HG03045 (cell line): ENCODE data around the gene CMBL.
"Not testable (repeated sequence)": the region's sequence is repeated elsewhere in the genome, so short reads cannot be mapped to it uniquely, and the experiment has no call there.

Experiments used
- ATAC-seq: cut with Tn5 transposase; IDR thresholded peaks from one replicate; pipeline ENCODE4 v1.9.1; 2021; ENCODE audit warnings: mild to moderate bottlenecking, moderate library complexity; ENCODE audit not compliant: unreplicated experiment

Gene CMBL

DNA sequence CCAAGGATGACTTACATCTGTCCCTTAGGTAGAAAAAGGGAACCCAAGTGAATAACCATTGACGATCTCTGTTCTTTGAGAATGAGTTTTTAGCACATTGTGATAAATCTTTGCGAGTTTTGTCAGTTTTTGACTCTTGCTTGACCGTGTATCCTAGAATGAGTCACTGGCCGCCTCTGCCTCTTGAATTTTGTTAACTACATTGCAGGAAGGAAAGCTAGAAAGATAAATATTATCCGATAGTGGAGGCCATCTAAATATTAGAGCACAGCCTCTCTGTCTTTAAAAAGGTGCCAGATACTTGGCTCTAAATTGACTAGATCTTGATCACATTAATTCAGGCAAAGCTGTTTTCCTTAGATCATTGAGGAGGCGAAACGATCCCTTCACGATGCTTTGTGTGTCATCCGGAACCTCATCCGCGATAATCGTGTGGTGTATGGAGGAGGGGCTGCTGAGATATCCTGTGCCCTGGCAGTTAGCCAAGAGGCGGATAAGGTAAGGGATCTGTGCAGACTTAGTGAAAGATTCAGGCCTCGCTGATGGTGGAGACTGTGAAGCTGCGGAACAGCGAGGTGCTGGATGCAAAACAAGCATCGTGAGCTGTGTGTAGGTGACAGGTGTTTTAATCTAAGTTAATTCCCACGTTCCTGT, 45.5 kb downstream of the CMBL start:
- no peak for ATAC-seq

DNA sequence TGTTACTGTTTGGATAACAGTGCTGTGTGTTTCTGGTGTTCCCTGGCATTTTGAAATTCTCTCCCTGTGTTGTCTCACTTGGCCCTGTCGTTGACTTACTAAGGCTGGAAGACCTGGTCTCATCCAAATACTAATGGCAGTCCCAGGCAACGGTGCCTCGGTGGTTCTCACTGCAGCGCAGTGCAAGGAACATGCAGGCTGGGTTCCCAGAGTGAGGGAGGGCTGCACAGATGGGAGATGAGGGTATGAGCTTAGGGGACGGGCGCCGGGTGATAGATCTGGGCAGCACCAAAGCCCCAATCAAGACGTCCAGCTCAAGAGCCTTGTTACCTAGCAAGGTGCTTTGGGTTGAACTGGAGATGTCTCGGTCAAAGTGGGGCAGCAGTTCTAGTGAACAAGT, 46.6 kb downstream of the CMBL start:
- no peak for ATAC-seq

DNA sequence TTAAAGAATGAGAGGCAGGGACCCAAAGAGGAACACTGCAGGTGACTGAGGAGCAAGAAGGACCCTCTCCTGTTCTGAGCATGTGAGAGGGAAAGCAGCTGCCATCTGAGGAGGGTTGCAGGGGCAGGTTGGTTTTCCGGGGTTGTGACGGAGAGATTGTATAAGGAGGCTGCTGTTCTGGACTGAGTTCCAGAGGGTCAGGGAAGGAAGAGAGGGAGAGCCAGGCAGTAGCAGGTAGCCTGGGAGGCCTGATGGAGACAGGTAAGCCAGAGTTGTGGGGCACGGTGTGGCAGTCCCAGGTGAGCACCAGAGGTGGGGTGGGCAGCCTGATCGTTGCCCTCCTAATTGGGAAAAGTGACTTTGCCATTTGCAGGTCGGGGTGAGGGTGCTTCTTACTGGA, 47.8 kb downstream of the CMBL start:
- no peak for ATAC-seq

DNA sequence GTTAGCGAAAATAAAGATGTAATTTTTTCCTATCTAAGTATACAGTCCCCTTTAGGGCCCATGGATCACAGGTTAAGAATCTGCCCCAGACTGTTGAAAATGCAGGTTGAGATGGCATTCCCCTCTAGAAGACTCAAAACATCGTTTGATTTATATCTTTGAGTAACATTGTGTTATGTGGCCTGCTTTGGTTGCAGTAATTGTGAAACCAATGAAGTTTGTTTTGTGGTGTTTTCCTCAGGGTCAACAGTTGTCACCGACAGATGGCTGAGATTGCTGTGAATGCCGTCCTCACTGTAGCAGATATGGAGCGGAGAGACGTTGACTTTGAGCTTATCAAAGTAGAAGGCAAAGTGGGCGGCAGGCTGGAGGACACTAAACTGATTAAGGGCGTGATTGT, 49.8 kb downstream of the CMBL start:
- no peak for ATAC-seq

DNA sequence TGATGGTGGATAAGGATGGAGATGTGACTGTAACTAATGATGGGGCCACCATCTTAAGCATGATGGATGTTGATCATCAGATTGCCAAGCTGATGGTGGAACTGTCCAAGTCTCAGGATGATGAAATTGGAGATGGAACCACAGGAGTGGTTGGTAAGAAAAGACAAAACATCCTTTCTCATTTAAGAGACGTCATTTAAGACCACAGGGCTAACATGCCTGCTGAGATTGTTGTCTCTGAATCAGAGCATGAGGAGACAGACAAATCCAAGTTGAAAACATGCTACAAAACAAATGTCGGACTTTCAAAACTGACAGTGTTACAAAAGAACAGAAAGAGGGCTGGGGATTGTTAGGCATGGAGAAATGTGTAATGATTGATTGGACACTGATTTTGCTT, 53.0 kb downstream of the CMBL start:
- no peak for ATAC-seq

DNA sequence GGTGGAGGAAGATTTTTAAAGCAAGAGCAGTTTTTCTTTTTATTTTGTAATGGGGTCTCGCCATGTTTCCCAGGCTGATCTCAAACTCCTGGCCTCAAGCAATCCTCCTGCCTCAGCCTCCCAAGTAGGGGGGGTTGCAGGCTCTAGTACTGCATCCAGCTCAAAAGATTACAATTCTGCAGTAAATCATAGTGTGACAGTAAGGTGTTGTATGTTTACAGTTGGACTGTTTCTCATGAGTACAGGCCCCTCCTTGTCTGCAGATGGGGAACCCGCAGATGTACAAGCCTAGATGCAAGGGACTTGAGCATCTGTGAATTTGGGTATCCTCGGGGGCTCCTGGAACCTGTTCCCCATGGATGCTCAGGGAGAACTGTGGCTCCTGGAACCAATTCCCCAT, 54.3 kb downstream of the CMBL start:
- no peak for ATAC-seq

DNA sequence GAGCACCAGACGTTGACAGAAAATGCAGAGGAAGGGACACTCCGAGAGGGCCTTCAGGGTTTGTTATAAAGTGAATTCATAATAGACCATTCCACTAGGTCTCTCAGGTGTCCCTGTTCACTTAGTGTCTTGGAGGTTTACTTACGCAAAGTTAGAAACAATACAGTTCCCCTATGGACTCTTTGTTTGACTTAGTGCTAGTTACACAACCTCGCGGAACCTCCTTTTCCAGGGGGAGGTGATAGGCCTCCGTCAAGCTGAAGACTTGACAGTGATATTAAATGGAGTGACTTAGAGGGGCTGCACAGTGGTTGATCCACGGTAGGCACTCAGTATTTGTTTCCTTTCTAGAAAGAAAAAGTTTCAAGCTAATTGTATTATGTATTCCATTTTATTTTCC, 56.3 kb downstream of the CMBL start:
- ATAC-seq, result no peak

DNA sequence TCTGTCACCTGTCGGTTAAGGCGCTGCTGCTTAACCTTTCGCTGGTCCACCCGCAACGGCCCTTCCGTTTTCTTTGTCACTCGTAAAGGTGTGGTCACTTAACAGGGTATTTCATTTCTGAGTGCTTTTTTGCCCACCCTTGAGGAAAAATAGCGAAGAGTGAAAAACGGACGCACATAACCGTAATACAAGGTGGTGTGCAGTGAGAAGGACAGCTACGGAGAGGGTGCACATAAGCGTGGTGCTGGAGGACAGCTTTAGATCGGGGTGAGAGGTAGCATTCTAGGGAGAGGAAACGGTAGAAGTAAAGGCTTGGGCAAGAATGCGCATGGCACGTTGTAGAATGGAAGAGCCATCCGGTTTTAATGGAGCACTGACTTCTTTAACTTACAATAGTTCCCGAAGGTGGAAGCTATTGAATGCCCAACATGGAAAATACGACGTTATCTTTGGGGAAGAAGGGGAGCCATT, 56.9 kb downstream of the CMBL start:
- ATAC-seq, result no peak

DNA sequence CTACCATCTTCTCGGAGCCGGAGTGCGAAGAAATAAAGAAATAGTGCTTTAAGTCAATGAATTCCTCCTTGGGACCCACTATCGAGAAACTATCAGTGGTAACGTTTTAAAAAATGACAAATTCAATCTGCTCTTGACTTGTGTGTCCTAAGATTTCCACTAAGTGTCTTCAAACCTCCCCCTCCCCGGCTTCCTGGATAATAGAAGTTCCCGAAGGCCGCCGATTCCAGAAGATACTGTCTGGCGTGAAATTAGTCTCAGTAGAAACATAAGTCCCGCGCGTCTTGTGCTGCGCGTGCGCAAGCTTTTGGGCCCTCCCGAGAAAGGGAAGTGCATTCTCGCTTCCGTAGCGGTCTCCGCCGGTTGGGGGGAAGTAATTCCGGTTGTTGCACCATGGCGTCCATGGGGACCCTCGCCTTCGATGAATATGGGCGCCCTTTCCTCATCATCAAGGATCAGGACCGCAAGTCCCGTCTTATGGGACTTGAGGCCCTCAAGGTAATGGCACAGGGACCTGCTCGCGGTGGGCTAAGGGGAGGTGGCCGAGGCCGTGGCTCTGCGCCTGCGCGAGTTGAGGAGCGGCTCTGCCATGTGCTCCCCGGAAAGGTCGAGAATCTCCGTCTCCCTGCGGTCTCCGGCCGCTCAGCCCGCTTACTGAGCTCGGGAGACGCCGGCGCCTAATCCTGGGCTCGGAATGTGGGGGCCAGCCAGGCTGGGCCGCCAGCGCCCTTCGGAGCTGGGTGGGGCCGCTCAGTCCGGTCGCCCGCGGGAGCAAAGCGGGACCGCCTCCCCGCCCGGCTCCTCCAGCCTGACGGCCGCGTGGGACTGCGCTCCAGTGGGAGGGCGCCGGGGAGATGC, 57.5 kb downstream of the CMBL start, which contains the start of gene CCT5:
Gene CCT5, plus strand, starts transcription at position 333 of the 858 bp plus-strand sequence. Its CDS starts 61 bp downstream, at position 394.
- peak; percentile 83 for ATAC-seq

DNA sequence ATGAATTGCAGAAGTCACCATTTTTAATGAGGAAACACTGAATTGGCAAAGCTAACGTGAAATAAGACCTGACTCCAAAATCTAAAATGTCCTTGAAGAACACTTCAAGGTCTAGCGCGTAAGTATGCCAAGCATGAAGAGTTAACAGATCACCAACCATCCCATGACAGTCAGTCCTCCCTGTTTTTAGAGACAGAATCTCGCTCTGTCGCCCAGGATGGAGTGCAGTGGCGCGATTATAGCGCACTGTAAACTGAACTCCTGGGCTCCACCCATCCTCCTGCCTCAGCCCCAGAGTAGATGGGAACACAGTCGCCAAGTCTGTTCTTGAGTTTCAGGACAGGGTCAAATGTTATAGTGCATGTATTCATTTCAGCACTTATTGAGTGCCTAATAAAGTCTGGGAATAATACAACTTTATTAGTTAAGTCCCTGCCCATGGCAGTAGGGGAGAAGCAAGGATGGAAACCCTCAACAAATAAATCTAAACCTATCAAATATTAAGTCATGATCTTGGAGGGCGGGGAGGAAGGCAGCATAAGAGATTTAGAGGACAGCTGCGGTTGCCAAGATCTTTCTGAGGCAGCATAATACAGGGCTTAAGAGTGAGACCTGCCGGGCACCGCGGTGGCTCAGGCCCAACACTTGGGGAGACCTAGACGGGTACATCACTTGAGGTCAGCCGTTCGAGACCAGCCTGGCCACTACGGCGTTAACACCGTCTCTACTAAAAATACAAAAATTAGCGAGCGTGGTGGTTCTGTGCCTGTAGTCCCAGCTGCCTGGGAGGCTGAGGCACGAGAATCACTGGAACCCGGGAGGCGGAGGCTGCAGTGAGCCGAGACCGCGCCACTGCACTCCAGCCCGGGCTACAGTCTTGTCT, 59.1 kb downstream of the CMBL start:
- ATAC-seq, result peak; percentile 1

DNA sequence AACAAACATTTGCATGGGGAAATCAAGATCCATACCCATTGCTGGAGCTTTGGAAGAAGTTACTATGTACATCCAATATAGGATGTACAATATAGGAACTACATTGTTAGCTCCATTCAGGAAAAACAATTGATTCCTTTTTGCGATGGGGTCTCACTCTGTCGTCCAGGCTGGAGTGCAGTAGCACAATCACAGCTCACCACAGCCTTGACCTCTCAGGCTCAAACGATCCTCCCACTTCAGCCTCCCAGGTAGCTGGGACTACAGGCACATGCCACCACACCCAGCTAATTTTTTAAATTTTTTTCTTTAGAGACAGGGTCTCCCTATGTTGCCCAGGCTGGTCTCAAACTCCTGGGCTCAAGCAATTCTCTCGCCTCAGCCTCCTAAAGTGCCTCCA, 60.5 kb downstream of the CMBL start:
- ATAC-seq, result not testable (repeated sequence)

DNA sequence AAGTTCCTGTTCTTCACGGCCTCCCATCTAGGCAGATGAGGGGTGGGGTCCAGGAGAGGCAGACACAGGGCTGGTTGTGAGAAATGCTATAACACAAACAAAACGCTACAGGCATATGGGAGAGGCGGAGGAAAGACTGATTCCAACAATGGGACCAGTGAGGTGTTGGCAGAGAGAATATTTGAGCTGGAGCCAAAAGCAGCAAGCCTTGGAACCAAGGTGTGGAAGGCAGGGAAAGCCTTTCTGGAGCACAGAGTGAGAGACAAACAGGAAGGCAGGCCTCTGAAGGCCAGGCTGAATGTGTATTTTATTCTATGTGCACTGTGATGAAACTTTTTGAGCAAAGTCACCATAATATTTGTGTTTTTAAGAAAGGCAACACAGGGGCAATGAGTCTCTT, 60.9 kb downstream of the CMBL start:
- ATAC-seq, result no peak

DNA sequence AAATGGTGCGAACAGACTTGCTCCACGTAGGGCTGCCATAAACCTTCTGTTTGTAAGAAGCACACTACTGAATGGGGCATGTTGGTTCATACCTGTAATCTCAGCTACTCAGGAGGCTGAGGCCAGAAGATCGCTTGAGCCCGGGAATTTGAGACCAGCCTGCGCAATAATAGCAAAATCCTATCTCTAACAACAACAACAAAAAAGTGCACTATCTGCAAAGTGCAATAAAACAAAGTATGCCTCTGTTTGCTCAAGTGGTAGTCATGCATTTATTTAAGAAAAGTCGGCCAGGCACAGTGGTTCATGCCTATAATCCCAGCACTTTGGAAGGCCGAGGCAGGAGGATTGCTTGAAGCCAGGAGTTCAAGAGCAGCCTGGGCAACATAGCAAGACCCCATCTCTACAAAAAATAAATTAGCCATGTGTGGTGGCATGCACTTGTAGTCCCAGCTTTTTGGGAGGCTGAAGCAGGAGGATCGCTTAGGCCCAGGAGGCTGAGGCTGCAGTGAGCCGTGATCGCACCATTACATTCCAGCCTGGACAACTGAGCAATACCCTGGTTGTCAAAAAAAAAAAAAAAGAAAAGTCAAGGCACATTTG, 63.3 kb downstream of the CMBL start:
- ATAC-seq, result no peak

DNA sequence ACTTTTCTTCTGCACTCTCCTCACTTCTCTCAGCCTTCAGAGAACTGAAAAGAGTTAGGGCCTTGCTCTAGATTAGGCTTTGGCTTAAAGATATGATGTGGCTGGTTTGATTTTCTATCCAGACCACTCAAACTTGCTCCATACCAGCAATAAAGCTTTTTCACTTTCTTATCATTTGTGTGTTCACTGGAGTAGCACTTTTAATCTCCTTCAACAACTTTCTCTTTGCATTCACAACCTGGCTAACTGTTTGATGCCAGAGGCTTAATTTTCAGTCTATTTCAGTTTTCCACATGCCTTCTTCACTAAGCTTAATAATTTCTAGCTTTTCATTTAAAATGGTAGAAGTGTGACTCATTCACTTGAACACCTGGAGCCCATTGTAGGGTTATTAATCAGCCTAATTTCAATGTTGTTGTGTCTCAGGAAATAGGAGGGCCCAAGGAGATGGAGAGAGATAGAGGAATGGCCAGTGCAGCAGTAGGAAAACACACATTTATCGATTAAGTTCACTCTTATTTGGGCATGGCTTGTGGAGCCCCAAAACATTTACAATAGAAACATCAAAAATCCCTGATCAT, 64.0 kb downstream of the CMBL start:
- no peak for ATAC-seq

DNA sequence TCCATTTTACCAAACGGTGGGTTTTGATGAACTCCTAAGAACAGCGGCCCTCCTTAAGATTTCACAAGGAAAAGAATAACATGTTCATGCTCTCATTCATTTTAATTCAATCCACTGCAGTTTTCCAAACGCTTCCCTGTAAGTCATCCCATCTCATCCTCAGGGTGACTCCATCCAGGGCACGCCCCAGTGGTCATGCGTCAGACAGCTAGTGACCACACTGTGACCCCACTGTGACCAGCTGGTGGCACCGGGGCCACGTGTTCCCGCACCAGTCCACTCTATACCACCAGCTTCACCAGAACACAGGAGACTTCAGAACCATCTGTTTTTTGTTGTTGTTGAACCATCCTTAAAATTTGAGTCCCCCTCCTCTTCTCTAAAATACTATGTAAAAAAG, 72.4 kb downstream of the CMBL start:
- no peak for ATAC-seq

DNA sequence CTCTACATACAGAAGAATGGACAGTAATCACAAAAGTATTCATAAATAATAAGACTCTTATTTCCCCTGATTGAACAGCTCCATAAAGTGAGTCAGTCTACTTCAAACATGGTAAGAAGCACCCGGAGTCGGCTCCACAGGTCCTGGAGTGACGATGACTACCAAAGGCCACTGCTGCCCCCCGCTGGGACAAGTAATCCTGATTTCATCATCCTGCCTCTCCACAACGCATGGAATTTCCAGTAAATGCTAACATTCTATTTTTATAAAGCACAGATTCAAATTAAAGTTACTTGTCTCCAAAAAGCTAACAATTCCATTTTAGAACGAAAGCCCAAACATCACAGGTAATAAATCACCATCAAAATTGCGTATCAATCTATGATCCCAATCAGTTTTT, 74.2 kb downstream of the CMBL start:
- no peak for ATAC-seq

DNA sequence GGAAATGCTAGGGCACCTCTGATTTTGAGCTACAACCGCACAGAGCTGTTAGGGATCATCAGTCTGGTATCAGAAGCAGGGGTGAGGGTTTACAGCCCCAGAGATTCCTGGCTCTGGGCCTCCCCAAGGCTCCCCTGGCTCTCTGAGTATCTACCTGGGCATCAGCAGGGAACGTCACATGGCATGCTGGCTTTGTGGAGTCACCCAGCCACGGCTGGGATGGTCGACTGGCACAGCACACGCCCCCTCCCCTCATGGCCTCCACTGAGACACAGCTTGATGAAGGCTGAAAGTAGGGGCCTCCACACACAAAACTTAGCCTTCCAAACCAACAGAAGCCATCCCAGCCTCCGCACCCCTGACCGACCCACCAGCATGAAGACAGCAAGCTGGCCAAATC, 74.7 kb downstream of the CMBL start:
- no peak for ATAC-seq

DNA sequence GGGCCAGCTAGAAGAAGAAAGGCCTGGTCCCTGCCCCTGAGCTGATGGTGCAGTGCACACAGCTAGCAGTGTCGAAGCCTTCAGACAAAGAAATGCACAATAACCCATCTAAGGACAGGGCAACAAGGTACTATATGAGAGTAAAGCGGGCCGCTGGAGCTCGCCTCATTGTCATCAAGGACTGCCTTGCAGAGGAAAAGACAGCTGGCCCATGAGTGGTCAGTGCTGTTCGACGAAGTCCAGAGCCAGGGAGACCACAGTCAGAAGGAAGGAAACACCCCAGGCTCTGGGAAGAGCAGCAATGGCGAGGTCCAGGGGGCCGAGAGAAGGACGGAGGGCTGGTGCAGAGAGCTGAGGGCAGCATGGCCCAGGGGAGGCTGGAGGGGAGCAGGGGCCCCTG, 75.3 kb downstream of the CMBL start:
- no peak for ATAC-seq

DNA sequence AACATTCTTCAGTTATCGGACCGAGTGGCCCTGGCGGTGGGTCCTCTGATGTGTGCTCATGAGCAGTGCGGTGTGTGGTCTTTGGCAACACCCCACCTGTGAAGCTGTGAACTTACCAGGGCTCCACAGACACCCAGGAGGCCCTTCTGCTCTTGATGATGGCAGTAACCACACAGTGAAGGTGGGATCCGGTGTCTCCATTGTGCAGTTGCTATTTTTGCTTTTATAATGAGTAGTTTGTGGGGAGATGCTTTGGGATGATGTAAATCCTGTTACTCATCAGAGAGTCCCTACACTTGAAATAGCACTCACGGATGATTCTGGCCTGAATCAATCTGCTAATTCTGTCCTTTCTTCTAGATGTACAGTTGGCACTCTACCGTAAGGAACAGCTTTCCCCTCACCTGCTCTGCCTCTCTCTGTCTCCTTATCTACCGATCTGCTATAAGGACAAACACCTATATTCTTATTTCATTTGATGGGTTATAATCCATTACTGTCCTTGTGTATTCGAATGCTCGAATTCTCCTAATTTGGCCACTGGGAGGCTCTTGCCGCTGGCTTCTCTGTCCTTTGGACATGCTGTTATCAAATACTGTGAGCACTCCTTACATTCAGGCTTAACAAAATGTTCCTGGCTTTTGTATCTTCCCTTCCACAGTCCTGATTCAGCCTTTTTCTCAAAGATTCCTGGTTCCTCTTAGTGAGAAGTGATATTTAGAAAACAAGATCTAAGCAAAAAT, 78.2 kb downstream of the CMBL start:
- no peak for ATAC-seq

DNA sequence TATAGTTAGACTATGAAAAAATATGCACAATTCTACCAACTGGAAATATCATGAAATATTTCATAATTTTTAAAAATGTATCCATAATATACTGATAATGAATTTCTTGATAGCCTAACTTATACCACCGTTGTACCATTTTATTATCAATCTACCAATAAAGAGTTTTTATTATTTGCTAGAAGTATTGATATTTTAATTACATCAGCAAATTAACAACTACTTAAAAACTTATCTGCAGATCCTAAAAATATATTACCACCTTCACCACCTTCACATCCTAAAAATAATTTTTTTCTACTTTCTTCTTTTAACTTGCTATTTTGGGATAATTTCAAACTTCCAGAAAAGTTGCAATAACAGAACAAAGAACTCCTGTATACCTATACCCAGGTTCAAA, 79.4 kb downstream of the CMBL start:
- ATAC-seq, result no peak
